Activated CD4-positive, alpha-beta T cell treated with anti-CD3 and anti-CD28 coated beads, Interleukin-2, amount 10 ng/mL, durations not matched to agents 24 days and 14 days (primary cell): ENCODE data around the gene PRKCA. TPM values are rescaled to one million over a fixed set of nuclear protein-coding genes. Genes with fewer than 3 reads are reported as not detected.
A peak's percentile ranks its signal among the peaks of the same experiment; 100 is the strongest.

ENCODE experiments used
- DNase-seq: peaks from one replicate; pipeline ENCODE4 v3.0.0; 2022
- H3K27ac Mint-ChIP-seq: one replicate; pipeline ENCODE4 v1.8.0; 2022; ENCODE audit warnings: mild to moderate bottlenecking, mixed read lengths
- H3K27me3 Mint-ChIP-seq: one replicate; pipeline ENCODE4 v1.8.0; 2022; ENCODE audit warnings: mixed read lengths
- H3K36me3 Mint-ChIP-seq: one replicate; pipeline ENCODE4 v1.8.0; 2022; ENCODE audit warnings: low read depth, mild to moderate bottlenecking, mixed read lengths
- H3K4me1 Mint-ChIP-seq: one replicate; pipeline ENCODE4 v1.8.0; 2021; ENCODE audit warnings: mixed read lengths
- H3K4me3 Mint-ChIP-seq: one replicate; pipeline ENCODE4 v1.8.0; 2022; ENCODE audit warnings: mild to moderate bottlenecking, moderate library complexity, mixed read lengths
- H3K9me3 Mint-ChIP-seq: one replicate; pipeline ENCODE4 v1.8.0; 2021; ENCODE audit warnings: mixed read lengths
- intact Hi-C: fragments of 100-400 bp; cut with micrococcal nuclease; formaldehyde crosslinking; loops from one replicate; pipeline ENCODE4 v1.15.1; 2023
- total RNA-seq: library from RNA; stranded (reverse); gene quantifications from 2 replicates; pipeline ENCODE4 v1.2.3, GENCODE V29; 2022

Gene PRKCA
- total RNA-seq, 1 donor from 2014 or later, result 164 TPM

- no peak overlapping the region for H3K4me3 Mint-ChIP-seq
- intact Hi-C loops, result no loop called here
- no peaks in the 10 kb centered on the region for H3K4me1 Mint-ChIP-seq
- no peak overlapping the region for H3K27ac Mint-ChIP-seq
- no peaks in the 10 kb centered on the region for H3K9me3 Mint-ChIP-seq
- H3K27me3 Mint-ChIP-seq, result peaks cover 12% of the 10 kb centered on the region
- DNase-seq, result no peak
- H3K36me3 Mint-ChIP-seq, result no peaks in the 10 kb centered on the region
Observed at GRCh38 chr17:66849851-66850580, 547.6 kb downstream of the PRKCA start.

- Mint-ChIP-seq H3K36me3 (no peaks in the 10 kb centered on the region), H3K4me3 (no peak overlapping the region), H3K9me3 (no peaks in the 10 kb centered on the region), H3K27me3 (peaks cover 12% of the 10 kb centered on the region), H3K27ac (no peak overlapping the region), H3K4me1 (no peaks in the 10 kb centered on the region)
- no peak for DNase-seq
- intact Hi-C loops, result no loop called here
Observed at GRCh38 chr17:66850692-66851091, 548.3 kb downstream of the PRKCA start.

- Mint-ChIP-seq H3K27ac (no peak overlapping the region), H3K4me3 (no peak overlapping the region), H3K9me3 (no peaks in the 10 kb centered on the region), H3K4me1 (no peaks in the 10 kb centered on the region), H3K27me3 (peaks cover 19% of the 10 kb centered on the region), H3K36me3 (no peaks in the 10 kb centered on the region)
- DNase-seq, result peak; percentile 72
- intact Hi-C loops, result no loop called here
Observed at GRCh38 chr17:66855204-66855603, 552.8 kb downstream of the PRKCA start.

GRCh38 chr17:66858226-66859083 is 556.0 kb downstream of the PRKCA start:
- DNase-seq, result no peak
- Mint-ChIP-seq H3K27ac (no peak overlapping the region), H3K27me3 (peaks cover 13% of the 10 kb centered on the region), H3K36me3 (no peaks in the 10 kb centered on the region), H3K9me3 (no peaks in the 10 kb centered on the region), H3K4me1 (no peaks in the 10 kb centered on the region), H3K4me3 (no peak overlapping the region)
- intact Hi-C loops, result no loop called here

- Mint-ChIP-seq H3K9me3 (no peaks in the 10 kb centered on the region), H3K4me1 (no peaks in the 10 kb centered on the region), H3K36me3 (no peaks in the 10 kb centered on the region), H3K4me3 (no peak overlapping the region), H3K27ac (no peak overlapping the region), H3K27me3 (peaks cover 16% of the 10 kb centered on the region)
- no peak for DNase-seq
- intact Hi-C loops, result no loop called here
Observed at GRCh38 chr17:66859353-66859752, 556.9 kb downstream of the PRKCA start.

GRCh38 chr17:66860204-66860603 is 557.8 kb downstream of the PRKCA start:
- H3K27me3 Mint-ChIP-seq, result peaks cover 18% of the 10 kb centered on the region
- intact Hi-C loops, result no loop called here
- no peak for DNase-seq
- no peak overlapping the region for H3K27ac Mint-ChIP-seq
- H3K4me1 Mint-ChIP-seq, result no peaks in the 10 kb centered on the region
- no peak overlapping the region for H3K4me3 Mint-ChIP-seq
- no peaks in the 10 kb centered on the region for H3K36me3 Mint-ChIP-seq
- no peaks in the 10 kb centered on the region for H3K9me3 Mint-ChIP-seq

Other genes with a start within 250 kb of the PRKCA start
- gene CEP112, start 110.5 kb upstream of the PRKCA start, total RNA-seq, result 1.3 and 2.0 TPM in 2 replicates
- not detected in 2 replicates for gene APOH, start 73.2 kb upstream of the PRKCA start, total RNA-seq